GM18507 (cell line): ENCODE data around the gene TTC22.

Experiments
- DNase-seq: peaks from one replicate; pipeline ENCODE4 v3.0.0; 2011; ENCODE audit warnings: low read depth; ENCODE audit not compliant: insufficient read length; ENCODE audit errors: extremely low spot score
- FAIRE-seq: peaks from 2 replicates; lab custom pipeline; 2011; peaks lifted over from hg19 to GRCh38; lab: Jason Lieb, UNC

TTC22 gene

DNA sequence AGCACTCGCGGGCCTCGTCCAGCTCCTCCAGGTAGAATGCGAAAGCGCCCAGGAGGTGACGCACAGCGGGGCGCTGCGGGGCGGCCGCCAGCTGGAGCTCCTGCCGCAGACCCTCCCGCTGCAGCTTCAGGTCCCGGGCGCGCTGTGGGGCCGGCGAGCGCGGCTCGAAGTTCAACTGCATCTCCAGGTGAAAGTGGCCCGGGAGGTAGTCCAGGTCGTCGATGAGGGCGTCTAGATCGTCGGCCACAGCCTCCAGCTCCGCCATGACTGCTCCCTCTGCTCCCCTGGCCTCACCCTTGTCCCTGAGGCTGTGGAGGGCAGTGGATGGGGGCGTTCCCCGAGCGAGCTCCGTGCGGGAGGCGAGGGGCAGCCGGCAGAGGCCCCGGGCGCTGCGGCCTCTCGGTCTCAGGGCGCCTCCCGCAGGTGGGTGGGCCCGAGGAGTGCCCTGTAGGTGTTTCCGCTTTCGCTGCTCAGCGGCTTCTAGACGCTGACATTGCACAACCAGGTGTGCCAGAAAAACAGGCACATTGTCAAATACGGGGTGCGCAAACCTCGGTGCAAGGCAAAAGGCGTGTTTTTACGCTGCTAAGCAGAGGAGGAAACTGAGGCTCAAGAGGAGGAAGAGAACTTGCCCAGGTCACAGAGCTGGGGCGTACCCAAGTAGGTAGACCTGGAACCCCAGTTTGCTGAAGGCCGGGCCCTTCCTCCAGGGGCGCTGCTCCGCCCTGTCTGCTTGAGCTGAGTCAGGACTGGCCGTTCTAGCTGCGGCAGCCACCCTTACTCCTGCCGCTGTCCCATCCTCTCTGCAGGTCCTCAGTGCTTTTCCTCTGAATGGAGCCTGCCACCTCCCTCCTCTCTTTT is at the start of gene TTC22:
TSS of gene TTC22 (minus strand) at position 425 of the 861 bp plus-strand sequence. CDS start at position 265, 160 bp downstream.
- FAIRE-seq, result peak; percentile 89
- DNase-seq, result peak; percentile 44

DNA sequence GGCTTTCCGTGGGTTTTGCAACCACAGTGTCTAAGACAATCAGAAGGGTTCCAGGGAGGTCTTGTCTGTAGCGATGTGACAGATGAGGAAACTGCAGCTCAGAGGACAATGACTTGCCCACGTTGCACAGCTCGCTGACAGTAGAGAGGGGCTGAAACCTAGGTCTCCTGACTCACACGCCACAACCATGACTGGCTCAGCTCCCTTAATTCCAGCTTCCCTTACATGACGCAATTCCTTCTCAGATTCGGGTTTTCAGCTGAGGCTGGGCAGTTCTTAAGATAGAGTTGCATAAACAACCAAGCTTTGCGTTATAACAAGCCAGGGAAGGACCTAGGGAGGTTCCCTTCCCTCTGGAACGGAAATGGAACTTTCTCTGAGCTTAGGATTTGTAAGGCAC is 49.6 kb upstream of the TTC22 start:
- FAIRE-seq, result no peak
- no peak for DNase-seq

DNA sequence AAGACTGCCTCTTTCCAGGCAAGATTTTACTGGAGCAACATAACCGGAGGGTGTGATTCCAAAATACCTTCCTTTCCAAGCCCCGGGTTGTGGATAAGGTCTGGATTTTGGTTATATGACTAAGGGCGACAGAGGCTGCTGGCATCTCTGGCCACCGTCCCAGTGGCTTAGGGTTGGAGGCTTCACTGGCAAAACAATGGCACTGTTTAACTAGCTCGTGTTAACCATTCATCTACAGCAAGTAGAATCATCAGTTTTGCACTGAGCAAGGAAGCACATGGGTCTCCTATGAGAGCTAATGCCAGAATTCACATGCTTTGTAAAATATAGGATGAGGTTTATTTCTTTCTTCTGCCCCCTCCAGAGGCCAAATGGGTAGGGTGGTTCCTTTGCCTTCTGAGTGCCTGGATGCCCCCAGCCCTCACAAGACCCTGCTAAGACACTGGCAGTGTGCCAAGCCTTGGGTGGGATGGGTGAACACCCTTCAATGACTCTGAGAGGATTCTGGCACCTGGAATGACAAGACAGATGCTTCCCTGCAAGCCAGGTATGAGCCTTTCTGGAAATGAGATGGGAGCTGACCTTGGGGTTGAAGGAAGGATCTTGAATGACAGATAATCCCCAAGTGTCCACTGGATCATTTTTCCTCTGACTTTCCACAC is 49.1 kb upstream of the TTC22 start:
- DNase-seq, result no peak
- no peak for FAIRE-seq

DNA sequence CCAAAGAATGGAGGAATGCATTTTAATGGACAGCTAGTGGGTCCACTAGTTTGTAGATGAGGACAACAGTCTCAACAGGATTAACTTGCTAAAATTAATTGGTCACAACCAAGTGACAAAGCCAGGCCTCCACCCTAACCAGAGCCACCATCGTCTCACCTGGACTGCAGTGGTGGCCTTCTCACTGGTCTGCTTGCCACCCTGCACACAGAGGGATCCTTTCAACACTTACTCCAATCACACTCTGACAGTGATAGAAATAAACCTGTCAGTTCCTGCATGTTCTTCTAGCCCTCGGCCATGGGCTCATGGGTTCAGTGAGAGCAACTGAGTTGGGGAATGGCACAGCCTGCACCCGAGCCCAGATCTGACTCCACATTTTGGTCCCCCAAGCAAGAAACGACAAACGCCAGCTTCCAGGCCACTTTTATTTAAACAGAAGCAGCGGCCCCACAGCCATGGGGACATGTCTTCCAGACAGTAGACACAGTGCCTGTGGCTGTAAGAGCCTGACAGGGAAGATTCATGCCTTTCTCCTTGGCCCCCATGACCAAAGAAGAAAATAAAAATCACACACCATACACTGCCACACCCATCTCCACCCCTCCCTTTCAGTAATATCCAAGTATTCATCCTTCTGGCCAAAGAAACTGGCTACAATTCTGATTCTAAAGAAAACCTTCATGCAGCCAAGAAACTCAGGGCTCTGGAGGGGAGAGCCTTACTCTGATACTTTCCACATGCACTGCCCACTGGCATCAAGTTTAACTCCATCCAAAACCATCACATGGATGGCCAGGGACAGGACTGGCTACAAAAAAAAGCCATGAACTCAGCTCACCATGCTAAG is 48.3 kb upstream of the TTC22 start:
- no peak for FAIRE-seq
- DNase-seq, result no peak

DNA sequence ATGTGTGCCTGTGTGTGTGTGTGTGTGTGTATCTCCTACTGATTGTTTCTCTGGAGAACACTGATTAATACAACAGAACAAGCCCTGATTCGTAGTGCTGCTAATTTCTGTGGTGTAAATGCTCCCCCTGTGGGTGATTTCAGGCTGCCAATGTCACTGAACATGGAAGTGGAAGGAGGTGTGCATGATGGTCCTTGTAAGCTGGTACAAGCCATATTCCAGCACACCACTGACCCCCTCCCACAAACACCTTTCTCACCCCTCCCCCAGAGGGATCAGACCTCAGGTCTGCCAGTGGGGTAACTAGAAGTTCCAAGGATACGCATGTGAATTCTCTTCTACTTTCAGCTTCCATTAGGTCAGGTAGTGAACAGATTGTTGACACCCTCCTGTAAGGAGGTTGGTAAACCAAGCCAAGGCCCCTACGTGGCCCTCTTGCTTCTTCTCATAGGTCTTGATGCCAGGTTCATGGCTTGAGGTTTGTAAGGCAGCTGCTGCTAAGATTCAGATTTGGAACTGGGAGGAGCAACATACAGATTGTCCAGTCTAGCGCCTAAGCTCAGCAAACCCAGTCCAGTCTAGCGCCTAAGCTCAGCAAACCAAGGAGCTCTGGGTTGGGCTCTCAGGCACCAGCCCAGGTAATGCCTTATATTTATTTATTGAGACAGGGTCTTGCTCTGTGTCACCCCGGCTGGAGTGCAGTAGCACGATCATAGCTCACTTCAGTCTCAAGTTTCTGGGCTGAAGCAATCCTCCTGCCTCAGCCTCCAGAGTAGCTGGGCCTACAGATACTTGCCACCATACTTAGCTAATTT is 47.2 kb upstream of the TTC22 start:
- FAIRE-seq (no peak), DNase-seq (no peak)

DNA sequence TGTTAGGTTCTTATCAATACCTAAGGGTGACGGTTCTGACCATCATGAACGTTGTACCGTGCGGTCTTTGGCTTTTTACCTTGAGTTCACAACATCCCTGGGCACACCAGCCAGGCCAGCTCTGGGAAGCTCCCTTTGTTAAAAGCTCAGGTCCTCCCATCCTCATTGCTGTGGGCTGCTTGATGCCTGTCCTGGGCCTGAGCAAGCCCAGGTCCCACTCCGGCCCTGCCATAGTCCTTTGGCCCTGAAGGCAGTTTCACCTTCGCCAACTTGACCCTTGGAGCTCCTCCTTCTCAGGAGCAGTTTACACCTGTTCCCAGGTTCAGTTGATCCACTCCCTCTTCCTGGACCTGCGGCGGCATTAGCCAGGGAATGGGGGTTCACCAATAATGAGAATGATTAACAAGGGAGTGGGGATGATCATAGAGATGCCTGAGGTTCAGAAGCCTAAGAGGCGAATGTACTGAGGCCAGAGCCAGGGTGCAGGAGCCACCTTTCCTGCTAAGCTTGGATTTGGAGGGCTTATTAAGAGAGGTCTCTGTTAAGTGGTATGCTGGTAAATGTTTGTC is 45.7 kb upstream of the TTC22 start:
- FAIRE-seq (no peak), DNase-seq (no peak)

DNA sequence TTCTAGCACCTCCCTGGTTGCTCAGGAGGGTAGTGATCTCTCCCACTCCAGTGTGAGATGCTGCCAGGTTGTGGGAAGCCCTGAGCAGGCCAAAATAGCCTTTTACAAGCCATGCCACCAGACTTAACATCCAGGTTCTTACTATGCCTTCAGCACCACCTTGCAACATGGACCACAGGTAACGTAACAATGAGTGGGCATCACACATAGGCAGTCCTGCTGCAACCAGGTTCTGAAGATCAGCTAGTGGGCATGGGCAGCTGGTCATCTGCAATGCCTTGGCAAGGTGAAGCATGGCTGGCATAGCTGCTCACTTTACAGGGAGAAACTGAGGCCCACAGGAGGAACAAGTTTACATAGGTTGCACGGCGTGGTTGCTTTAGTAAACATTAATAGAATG is 45.2 kb upstream of the TTC22 start:
- FAIRE-seq (no peak), DNase-seq (no peak)

DNA sequence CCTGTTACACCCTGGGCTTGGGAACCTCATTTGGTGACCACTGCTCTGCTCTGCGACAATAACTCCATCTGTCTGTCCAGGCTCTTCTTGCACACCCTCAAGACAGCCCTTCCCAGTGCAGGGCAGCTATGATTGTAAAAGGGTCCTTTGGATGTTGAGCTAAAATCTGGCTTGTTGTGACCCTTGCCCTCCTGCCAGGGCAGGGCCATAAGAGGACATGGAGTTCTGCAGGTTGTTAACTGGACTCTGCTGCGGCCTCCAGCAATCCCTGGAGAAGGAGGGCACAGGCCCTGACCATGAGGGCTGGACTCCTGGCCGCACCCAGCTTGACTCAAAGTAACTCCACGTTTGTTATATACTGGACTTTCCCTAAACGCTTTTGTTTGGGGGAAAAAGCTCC is 44.6 kb upstream of the TTC22 start:
- DNase-seq (no peak), FAIRE-seq (no peak)

DNA sequence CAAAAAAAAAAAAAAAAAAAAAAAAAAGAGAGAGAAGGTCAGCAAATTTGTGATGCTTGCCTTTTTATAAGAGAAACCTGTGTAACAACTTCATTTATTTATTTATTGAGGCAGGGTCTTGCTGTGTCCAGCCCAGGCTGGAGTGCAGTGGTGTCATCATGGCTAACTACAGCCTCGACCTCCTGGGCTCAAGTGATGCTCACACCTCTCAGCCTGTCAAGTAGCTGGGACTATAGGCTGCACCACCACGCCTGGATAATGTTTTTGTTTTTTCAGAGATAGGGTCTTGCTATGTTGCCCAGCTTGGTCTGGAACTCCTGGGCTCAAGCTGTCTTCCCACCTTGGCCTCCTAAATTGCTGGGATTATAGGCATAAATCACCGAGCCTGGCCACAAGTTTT is 43.4 kb upstream of the TTC22 start:
- DNase-seq (no peak), FAIRE-seq (no peak)

DNA sequence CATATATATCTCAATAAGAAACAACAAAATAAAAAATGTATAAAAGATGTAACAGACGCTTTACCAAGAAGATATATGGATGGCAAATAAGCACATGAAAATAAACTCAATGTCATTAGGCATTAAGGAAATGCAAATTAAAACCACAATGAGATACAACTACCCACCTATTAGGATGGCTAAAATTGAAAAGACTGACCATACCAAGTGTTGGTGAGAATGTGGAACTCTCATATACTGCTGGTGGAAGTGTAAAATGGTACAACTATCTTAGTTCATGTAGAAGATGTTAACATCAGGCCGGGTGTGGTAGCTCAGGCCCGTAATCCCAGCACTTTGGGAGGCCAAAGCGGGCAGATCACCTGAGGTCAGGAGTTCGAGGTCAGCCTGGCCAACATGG is 42.3 kb upstream of the TTC22 start:
- DNase-seq (no peak), FAIRE-seq (no peak)

DNA sequence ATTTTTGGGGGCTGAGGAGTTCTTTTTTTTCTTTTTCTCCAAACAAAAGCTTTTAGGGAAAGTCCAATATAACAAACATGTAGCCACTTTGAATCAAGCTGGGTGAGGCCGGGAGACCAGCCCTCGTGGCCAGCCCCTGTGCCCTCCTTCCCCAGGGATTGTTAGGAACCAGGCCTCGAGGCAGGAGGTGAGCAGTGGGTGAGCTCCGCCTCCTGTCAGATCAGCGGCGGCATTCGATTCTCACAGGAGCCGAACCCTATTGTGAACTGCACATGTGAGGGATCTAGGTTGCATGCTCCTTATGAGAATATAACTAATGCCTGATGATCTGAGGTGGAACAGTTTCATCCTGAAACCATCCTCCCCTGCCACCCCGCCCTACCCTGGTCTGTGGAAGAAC is 41.8 kb upstream of the TTC22 start:
- DNase-seq (no peak), FAIRE-seq (no peak)

DNA sequence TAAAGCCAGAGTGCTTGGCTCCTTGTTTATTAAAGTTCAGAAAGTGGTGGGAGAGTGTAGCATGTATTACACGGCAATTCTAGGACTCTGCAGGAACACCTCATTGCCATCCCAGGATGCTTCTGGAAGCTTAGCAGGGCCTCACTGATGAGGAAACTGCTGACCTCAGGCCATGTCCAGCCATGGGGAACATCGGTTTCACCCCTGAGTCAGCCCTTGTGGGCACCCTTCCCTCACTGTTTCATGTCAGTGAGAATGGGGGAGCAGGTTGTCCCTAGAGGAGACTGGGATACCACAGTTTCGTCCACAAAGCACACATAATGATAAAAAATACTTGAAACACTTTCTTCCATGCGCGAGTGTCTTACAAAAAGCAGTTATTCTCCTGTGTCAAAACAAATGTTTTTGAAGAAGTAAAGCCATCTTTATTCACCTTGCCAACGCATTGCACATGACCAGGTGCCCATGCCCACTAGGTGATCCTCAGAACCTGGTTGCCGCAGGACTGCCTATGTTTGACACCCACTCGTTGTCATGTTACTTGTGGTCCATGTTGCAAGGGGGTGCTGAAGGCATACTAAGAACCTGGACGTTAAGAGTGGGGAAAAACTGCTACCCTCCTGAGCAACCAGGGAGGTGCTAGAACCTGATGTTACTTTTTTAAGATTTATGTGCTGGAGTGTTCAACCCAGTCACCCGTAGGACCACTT is 41.2 kb upstream of the TTC22 start:
- DNase-seq (no peak), FAIRE-seq (no peak)

DNA sequence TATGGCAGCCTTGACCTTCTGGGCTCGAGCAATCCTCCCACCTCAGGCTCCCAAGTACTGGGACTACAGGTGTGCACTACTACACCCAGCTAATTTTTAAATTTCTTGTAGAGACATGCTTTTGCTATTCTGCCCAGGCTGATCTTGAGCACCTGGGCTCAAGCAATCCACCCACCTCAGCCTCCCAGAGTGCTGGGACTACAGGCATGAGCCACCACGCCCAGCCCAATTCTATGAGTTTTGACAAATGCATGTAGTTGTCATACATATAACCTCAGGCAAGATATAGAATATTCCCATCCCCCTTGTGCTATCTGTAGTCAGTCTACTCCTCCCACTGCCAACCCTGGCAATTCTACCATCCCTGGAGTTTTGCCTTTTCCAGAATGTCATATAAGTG is 38.7 kb upstream of the TTC22 start:
- DNase-seq (no peak), FAIRE-seq (no peak)

DNA sequence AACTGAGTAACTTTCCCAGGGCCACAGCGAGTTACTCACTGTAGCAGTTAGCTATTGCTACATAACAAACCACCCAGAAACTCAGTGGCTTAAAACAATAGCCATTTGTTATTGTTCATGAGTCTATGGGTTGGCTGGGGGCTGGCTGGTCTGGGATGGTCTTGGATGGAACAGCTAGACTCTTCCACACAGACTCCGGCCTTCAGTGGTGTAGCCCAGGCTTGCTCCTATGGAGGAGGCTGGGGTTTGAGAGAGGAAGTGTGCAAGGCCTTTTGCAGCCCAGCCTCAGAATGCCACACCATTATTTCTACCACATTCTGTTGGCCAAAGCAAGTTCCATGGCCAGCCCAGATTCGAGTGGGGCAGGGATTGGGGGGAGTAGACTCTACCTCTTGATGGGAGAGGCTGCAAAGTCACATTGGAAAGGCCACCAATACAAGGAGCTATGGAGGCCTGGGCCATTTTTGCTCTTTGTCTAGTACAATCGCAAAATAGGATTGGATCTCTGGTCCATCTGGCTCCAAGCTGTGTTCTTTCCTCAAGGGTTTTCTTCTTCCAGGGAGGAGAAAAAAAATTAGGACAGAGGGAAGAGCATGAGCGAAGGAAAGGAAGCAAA is 37.5 kb upstream of the TTC22 start:
- DNase-seq (no peak), FAIRE-seq (no peak)

DNA sequence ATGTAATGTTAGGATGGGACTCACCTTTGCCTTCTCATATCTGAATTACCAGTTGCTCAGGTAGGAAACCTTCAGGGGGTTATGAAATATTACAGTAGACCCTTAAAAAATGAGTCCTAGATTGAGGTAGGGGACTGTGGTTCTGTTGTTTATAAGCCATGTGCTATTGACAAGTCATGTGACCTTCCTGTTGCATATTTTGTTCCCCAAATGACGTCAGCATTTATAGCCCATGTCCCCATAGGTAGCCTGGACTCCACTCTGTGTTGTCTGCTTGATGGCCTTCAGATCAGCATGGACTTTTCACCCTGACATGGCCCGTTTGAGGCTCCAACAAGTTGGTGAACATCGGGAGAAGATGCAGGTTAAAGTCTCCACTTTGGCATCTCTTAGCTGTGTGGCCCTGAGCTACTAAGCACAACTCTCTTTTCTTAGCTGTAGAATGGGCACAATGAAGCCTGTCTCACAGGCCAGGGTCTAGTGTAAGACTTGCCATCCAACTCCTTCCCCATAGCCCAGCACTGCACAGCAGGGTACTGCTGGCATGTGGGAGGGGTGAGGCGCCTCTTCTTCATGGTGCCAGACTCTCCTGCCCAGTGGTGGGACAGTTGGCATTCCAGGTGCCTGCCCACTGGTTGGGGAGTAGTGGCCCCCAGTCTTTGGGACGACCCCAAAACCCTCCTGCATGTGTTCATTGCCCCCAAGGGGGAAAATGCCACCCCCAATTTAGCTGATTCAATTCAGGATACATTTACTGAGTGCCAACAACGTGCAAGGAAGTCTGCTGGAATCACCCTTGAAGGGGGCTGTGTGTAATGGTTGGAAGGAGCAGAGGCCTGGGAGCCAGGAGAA is 36.1 kb upstream of the TTC22 start:
- DNase-seq (no peak), FAIRE-seq (no peak)

DNA sequence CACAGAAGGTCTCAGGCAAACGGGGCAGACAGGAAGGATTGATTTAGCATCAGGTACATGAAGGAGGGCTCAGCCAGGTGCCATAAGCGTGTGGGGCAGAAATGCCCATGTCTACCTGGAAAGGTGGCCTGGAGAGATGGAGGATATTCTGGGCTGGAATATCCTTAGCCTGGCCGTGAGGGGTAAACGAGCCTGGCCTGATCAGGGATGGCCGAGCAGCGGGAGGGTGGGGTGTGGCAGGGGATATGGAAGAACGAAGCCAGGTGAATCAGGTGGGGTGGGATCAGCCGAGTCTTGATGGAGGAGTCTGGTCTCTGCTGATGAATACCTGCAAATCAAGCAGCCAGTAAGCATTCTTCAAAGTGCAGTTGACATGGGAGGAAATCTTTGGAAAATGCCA is 35.5 kb upstream of the TTC22 start:
- DNase-seq (no peak), FAIRE-seq (no peak)

DNA sequence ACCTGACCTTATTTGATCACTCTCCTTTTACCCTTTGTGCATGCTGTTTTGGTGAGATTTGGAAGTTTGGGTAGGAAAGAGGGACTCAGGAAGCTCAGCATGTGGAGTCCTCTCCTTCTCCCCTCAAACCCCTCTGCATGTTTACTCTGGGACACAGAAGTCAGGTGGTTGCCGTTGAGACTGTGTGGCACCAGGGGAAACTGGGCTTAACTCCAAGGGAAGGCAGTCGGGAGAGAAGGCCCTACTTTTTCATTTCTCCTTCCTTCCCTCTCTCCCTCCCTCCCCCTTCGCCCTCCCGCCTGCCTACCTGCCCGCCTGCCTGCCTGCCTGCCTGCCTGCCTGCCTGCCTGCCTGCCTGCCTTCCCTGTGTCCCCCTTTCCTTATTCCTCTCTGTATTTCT is 34.8 kb upstream of the TTC22 start:
- DNase-seq, result no peak
- FAIRE-seq, result no peak
